ENCODE data around the gene CTAG1A.

- TF ChIP-seq CTCF (IDR thresholded peaks at IDR 0.05): no peak
- no peak for TF ChIP-seq EZH2 (IDR thresholded peaks at IDR 0.05)
These were observed 18.8 kb downstream of the CTAG1A start for GRCh38 chrX:154603438-154604430.

All from neural progenitor cell (in vitro differentiated cells).